GM12878 (cell line): ENCODE measurements around the gene METTL15. TPM values are rescaled to one million over a fixed set of nuclear protein-coding genes. Genes with fewer than 3 reads are reported as not detected.

Experiments used
- ATAC-seq: fragments of 200-7000 bp; cut with Tn5 transposase; 3 replicates; pipeline ENCODE4 v1.9.1; 2020; ENCODE audit warnings: mild to moderate bottlenecking, moderate library complexity
- BruUV-seq: library from RNA; stranded (reverse); fragments of 400-500 nt; replicated peaks from 2 replicates; lab custom pipeline; 2021; lab: Mats Ljungman, UMichigan
- CTCF ChIA-PET: fragments of 300-600 bp; sonication (Branson Sonifier 250); formaldehyde crosslinking; extraction: SDS; loops from one replicate; lab custom pipeline; 2021; ENCODE audit warnings: inconsistent platforms; lab: Yijun Ruan, JAX
- POLR2A ChIA-PET: fragments of 350-600 bp; formaldehyde crosslinking; extraction: SDS; loops from one replicate; lab custom pipeline; 2021; ENCODE audit warnings: inconsistent platforms; lab: Charles Lee
- RAD21 ChIA-PET: fragments of 300-600 bp; sonication (Branson Sonifier 250); formaldehyde crosslinking; loops from one replicate; lab custom pipeline; 2023; ENCODE audit warnings: antibody characterized with exemption; ENCODE audit not compliant: unreplicated experiment; lab: Charles Lee
- SMC1A ChIA-PET: fragments of 300-600 bp; sonication (Branson Sonifier 250); formaldehyde crosslinking; loops from one replicate; lab custom pipeline; 2023; ENCODE audit not compliant: unreplicated experiment, uncharacterized antibody; lab: Charles Lee
- DNase-seq: peaks from one replicate; pipeline ENCODE4 v3.0.0-alpha.2; 2011; ENCODE audit warnings: low read depth, low spot score
- FAIRE-seq: peaks from 3 replicates; lab custom pipeline; 2011; peaks lifted over from hg19 to GRCh38; lab: Jason Lieb, UNC
- H2AFZ ChIP-seq: 2 replicates; pipeline ENCODE4 v1.6.0; 2011; ENCODE audit warnings: low read depth, low read length, control low read depth; ENCODE audit not compliant: control insufficient read depth
- H3K27ac ChIP-seq: 2 replicates; pipeline ENCODE4 v1.5.1; 2011; ENCODE audit warnings: control low read depth; ENCODE audit not compliant: control insufficient read depth, insufficient read depth
- H3K27me3 ChIP-seq, 2 experiments: replicated peaks in 1 of 2; 2 replicates each; pipeline versions ENCODE4 v1.6.0 to v1.6.1; 2011; ENCODE audit warnings: low read length in 1 of 2; ENCODE audit not compliant: control insufficient read depth in 2 of 2, insufficient read depth in 2 of 2
- H3K36me3 ChIP-seq, 2 experiments: 2 replicates each; pipeline ENCODE4 v1.5.1; 2011; ENCODE audit warnings: low read length in 1 of 2; ENCODE audit not compliant: control insufficient read depth in 2 of 2, insufficient read depth in 2 of 2
- H3K4me1 ChIP-seq: 2 replicates; pipeline ENCODE4 v1.6.1; 2011; ENCODE audit warnings: mild to moderate bottlenecking, low read length, moderate library complexity, mixed read lengths; ENCODE audit not compliant: control insufficient read depth, insufficient read depth
- H3K4me2 ChIP-seq: 2 replicates; pipeline ENCODE4 v1.6.0; 2011; ENCODE audit warnings: control low read depth; ENCODE audit not compliant: control insufficient read depth, insufficient read depth
- H3K4me3 ChIP-seq: fragments of 200-600 bp; sonication (generic); 2 replicates; pipeline ENCODE4 v1.5.1; 2016
- H3K79me2 ChIP-seq: 2 replicates; pipeline ENCODE4 v1.6.0; 2011; ENCODE audit warnings: low read length; ENCODE audit not compliant: control insufficient read depth, insufficient read depth
- H3K9ac ChIP-seq: 2 replicates; pipeline ENCODE4 v1.8.0; 2011; ENCODE audit warnings: low read length, control low read depth, mixed read lengths; ENCODE audit not compliant: control insufficient read depth, insufficient read depth
- H3K9me3 ChIP-seq: replicated peaks from 3 replicates; pipeline ENCODE4 v1.5.1; 2011; ENCODE audit warnings: mild to moderate bottlenecking, low read length; ENCODE audit not compliant: control insufficient read depth, insufficient read depth
- H4K20me1 ChIP-seq: 2 replicates; pipeline ENCODE4 v1.6.0; 2011; ENCODE audit not compliant: control insufficient read depth, insufficient read depth
- RBBP5 ChIP-seq: fragments of 200-600 bp; sonication (generic); conservative IDR thresholded peaks from 2 replicates; pipeline ENCODE4 v1.6.1; 2016
- SMARCA5 ChIP-seq: fragments of 450-650 bp; IDR thresholded peaks from 2 replicates; pipeline ENCODE4 v1.6.1; 2017; ENCODE audit warnings: mild to moderate bottlenecking
- SRF ChIP-seq, 2 experiments: IDR thresholded peaks; 2 replicates each; pipeline ENCODE4 v1.6.1; 2011; ENCODE audit warnings: low read depth in 2 of 2, low read length in 2 of 2, mild to moderate bottlenecking in 1 of 2, moderate library complexity in 1 of 2
- ZSCAN29 ChIP-seq: fragments of 450-650 bp; IDR thresholded peaks from 2 replicates; pipeline ENCODE4 v1.6.1; 2017; ENCODE audit warnings: mild to moderate bottlenecking, moderate library complexity
- WGBS: methylation state at CpG from one replicate; pipeline ENCODE4 v1.1.6; 2016; ENCODE audit warnings: low lambda C conversion rate; ENCODE audit not compliant: insufficient replicate concordance, insufficient coverage; ENCODE audit errors: missing lambda C conversion rate; 5-methylcytosine and 5-hydroxymethylcytosine counted together
- in situ Hi-C: fragments of 300-500 bp; cut with MboI; formaldehyde crosslinking; loops from 9 replicates; pipeline ENCODE4 v1.14.3; 2018; ENCODE audit warnings: mixed read lengths
- intact Hi-C: fragments of 100-400 bp; cut with micrococcal nuclease; formaldehyde crosslinking; loops from one replicate; pipeline ENCODE4 v1.14.2; 2022; ENCODE audit not compliant: unreplicated experiment
- polyA plus RNA-seq, 11 experiments: library from polyadenylated mRNA; depleted of rRNA in 4 of 11; unstranded in 6 of 11; stranded (reverse) in 5 of 11; fragments of >200 nt; fragmentation: Nextera tagmentation in 4 of 11; fragmentation: Illumina TruSeq in 1 of 11; extraction: Ambion mirVana in 4 of 11; extraction: Trizol in 1 of 11; gene quantifications; 1 replicate in 1 of 11; 2 replicates in 10 of 11; pipeline versions ENCODE4 v1.2.1 to v1.2.3, GENCODE V29; 2011 to 2016; ENCODE audit warnings: inconsistent platforms in 2 of 11, missing spikeins in 2 of 11, low read depth in 1 of 11
- total RNA-seq, 4 experiments: library from RNA; depleted of rRNA in 3 of 4; stranded (reverse); fragments of >200 nt in 3 of 4; fragmentation: Illumina TruSeq in 1 of 4; extraction: Trizol in 1 of 4; gene quantifications; 2 replicates each; pipeline versions ENCODE4 v1.2.1 to v1.2.3, GENCODE V29; 2013 to 2021
- TF ChIP-seq, protein P1 (sequence below): IDR thresholded peaks from 2 replicates; pipeline ENCODE4 v1.6.1; 2011; ENCODE audit warnings: low read depth, low read length, improper control_type of control experiment, borderline replicate concordance
- TF ChIP-seq, protein P2 (sequence below): fragments of 450-650 bp; IDR thresholded peaks from 2 replicates; pipeline ENCODE4 v1.6.1; 2017; ENCODE audit warnings: mild to moderate bottlenecking, low read depth, inconsistent platforms; ENCODE audit not compliant: poor library complexity, severe bottlenecking

The METTL15 gene
- total and polyA plus RNA-seq, 10 of the 15 experiments (the other 5 are each of a cell fraction or from before 2014, with no cell fraction given) = 7.9 to 16.9 (median 14.4) TPM

DNA sequence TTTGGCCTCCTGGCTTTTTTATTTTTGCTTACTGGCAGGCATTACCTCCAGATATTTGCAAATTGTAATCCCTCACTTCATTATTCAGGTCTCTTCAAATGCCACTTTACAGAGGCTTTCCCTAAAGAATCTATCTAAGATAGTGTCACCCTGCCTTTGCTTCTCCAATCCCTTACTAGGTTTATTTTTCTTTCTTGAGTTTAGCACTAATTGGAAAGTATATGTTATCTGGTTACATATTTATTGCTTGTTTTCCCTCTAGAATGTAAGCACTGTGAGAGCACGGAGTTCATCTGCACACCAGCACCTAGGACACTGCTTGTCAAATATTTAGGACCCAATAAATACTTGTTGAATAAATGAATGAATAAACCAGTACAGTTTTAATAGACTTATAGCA, 3.8 kb upstream of the METTL15 start:
- in situ Hi-C loops (no loop called here), intact Hi-C loops (loop anchor here (10.0 kb wide), 1 partner anchor 1230 kb away; no protein-coding TSS in a partner anchor)
- WGBS = 94% methylated on average over 1 of the region's 1 CpG
- Histone ChIP-seq H3K27ac (no peak overlapping the region), H3K9ac (0 out of 2 replicates have a peak overlapping the region, but pooled peaks have one; percentile 7), H3K27me3 (no peaks in the 10 kb centered on the region), H3K4me3 (no peak overlapping the region), H3K4me2 (peak overlapping the region; percentile 60), H3K4me1 (peaks cover 3% of the 10 kb centered on the region; the same call in 1 of the 2 replicates), H4K20me1 (no peaks in the 10 kb centered on the region), H2AFZ (peak overlapping the region; percentile 5), H3K36me3 (no peaks in the 10 kb centered on the region), H3K9me3 (no peaks in the 10 kb centered on the region), H3K79me2 (peaks cover 86% of the 10 kb centered on the region)
- ATAC-seq = no peak
- ChIA-PET CTCF (no interaction called here), SMC1A (no interaction called here), RAD21 (interaction anchor here (1.0 kb wide), 1 partner anchor 20 kb away, joined by 3 read pairs; no protein-coding TSS in a partner anchor), POLR2A (no interaction called here)
- no TSS peak for BruUV-seq
- FAIRE-seq = no peak
- DNase-seq = no peak
- TF ChIP-seq SRF (IDR thresholded peaks at IDR 0.05; ENCODE audit: low read depth in 2 of 2, low read length in 2 of 2) = no peak
- TF ChIP-seq, protein P1, sequence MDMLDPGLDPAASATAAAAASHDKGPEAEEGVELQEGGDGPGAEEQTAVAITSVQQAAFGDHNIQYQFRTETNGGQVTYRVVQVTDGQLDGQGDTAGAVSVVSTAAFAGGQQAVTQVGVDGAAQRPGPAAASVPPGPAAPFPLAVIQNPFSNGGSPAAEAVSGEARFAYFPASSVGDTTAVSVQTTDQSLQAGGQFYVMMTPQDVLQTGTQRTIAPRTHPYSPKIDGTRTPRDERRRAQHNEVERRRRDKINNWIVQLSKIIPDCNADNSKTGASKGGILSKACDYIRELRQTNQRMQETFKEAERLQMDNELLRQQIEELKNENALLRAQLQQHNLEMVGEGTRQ = no peak
- no peak for TF ChIP-seq RBBP5
- TF ChIP-seq, protein P2, sequence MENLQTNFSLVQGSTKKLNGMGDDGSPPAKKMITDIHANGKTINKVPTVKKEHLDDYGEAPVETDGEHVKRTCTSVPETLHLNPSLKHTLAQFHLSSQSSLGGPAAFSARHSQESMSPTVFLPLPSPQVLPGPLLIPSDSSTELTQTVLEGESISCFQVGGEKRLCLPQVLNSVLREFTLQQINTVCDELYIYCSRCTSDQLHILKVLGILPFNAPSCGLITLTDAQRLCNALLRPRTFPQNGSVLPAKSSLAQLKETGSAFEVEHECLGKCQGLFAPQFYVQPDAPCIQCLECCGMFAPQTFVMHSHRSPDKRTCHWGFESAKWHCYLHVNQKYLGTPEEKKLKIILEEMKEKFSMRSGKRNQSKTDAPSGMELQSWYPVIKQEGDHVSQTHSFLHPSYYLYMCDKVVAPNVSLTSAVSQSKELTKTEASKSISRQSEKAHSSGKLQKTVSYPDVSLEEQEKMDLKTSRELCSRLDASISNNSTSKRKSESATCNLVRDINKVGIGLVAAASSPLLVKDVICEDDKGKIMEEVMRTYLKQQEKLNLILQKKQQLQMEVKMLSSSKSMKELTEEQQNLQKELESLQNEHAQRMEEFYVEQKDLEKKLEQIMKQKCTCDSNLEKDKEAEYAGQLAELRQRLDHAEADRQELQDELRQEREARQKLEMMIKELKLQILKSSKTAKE = no peak
- TF ChIP-seq ZSCAN29 = no peak
- no peak for TF ChIP-seq SMARCA5
